IMR-90 (cell line): ENCODE data around the gene AXDND1. TPM values are rescaled to one million over a fixed set of nuclear protein-coding genes. Genes with fewer than 3 reads are reported as not detected.

Source experiments
- ATAC-seq: fragments of 200-7000 bp; cut with Tn5 transposase; 2 replicates; pipeline ENCODE4 v1.9.1; 2020; ENCODE audit warnings: low read depth, mild to moderate bottlenecking, moderate library complexity
- BruUV-seq: library from RNA; stranded (reverse); fragments of 400-500 nt; replicated peaks from 2 replicates; lab custom pipeline; 2021; lab: Mats Ljungman, UMichigan
- CTCF ChIA-PET: fragments of 300-600 bp; formaldehyde crosslinking; extraction: SDS; loops from one replicate; lab custom pipeline; 2021; ENCODE audit warnings: antibody characterized with exemption; lab: Yijun Ruan, JAX
- POLR2A ChIA-PET: fragments of 300-600 bp; sonication (Branson Sonifier 250); formaldehyde crosslinking; loops from one replicate; lab custom pipeline; 2022; ENCODE audit warnings: antibody characterized with exemption; ENCODE audit not compliant: unreplicated experiment; lab: Charles Lee
- DNase-seq: peaks from one replicate; pipeline ENCODE4 v3.0.0; 2013
- H2AFZ ChIP-seq: replicated peaks from 2 replicates; pipeline ENCODE3; 2013; ENCODE audit warnings: low read length, mild to moderate bottlenecking; ENCODE audit not compliant: poor library complexity
- H2AK5ac ChIP-seq: 2 replicates; pipeline ENCODE4 v1.6.1; 2013; ENCODE audit warnings: low read depth, low read length, inconsistent platforms
- H2AK9ac ChIP-seq: replicated peaks from 2 replicates; pipeline ENCODE3; 2013; ENCODE audit warnings: mild to moderate bottlenecking, low read depth, low read length, moderate library complexity; ENCODE audit not compliant: poor library complexity
- H2BK120ac ChIP-seq: 2 replicates; pipeline ENCODE4 v1.6.1; 2013; ENCODE audit warnings: low read depth, low read length, inconsistent platforms
- H2BK15ac ChIP-seq: 3 replicates; pipeline ENCODE4 v1.6.1; 2013; ENCODE audit warnings: low read depth, low read length, inconsistent platforms
- H2BK20ac ChIP-seq: 2 replicates; pipeline ENCODE4 v1.6.1; 2013; ENCODE audit warnings: low read depth, mild to moderate bottlenecking, inconsistent platforms, low read length, moderate library complexity
- H2BK5ac ChIP-seq: 2 replicates; pipeline ENCODE4 v1.6.1; 2013; ENCODE audit warnings: mild to moderate bottlenecking, low read depth, low read length, inconsistent platforms; ENCODE audit not compliant: poor library complexity, severe bottlenecking
- H3K14ac ChIP-seq: replicated peaks from 2 replicates; pipeline ENCODE4 v1.6.1; 2013; ENCODE audit warnings: low read depth, low read length, inconsistent platforms
- H3K18ac ChIP-seq: 2 replicates; pipeline ENCODE4 v1.6.1; 2013; ENCODE audit warnings: low read depth, low read length, control low read depth
- H3K23ac ChIP-seq: 2 replicates; pipeline ENCODE4 v1.6.1; 2013; ENCODE audit warnings: low read depth, low read length, inconsistent platforms
- H3K27ac ChIP-seq: 2 replicates; pipeline ENCODE4 v1.5.1; 2013; ENCODE audit warnings: mild to moderate bottlenecking, control low read depth, low read length; ENCODE audit not compliant: insufficient read depth
- H3K27me3 ChIP-seq: 2 replicates; pipeline ENCODE4 v1.6.1; 2013; ENCODE audit warnings: low read length; ENCODE audit not compliant: control insufficient read depth, insufficient read depth
- H3K36me3 ChIP-seq: 2 replicates; pipeline ENCODE4 v1.6.1; 2013; ENCODE audit warnings: low read length, mixed read lengths; ENCODE audit not compliant: control insufficient read depth, insufficient read depth
- H3K4ac ChIP-seq: 2 replicates; pipeline ENCODE4 v1.6.1; 2013; ENCODE audit warnings: low read depth, low read length, inconsistent platforms
- H3K4me1 ChIP-seq: 2 replicates; pipeline ENCODE4 v1.6.1; 2013; ENCODE audit warnings: low read length, mixed read lengths; ENCODE audit not compliant: control insufficient read depth, insufficient read depth
- H3K4me2 ChIP-seq: 2 replicates; pipeline ENCODE4 v1.6.1; 2013; ENCODE audit warnings: low read depth, mild to moderate bottlenecking, control low read depth, low read length, moderate library complexity
- H3K4me3 ChIP-seq: 2 replicates; pipeline ENCODE4 v1.5.1; 2013; ENCODE audit warnings: low read depth, mild to moderate bottlenecking, control low read depth, low read length, moderate library complexity; ENCODE audit not compliant: insufficient read depth
- H3K56ac ChIP-seq: 2 replicates; pipeline ENCODE4 v1.6.1; 2013; ENCODE audit warnings: low read length, inconsistent platforms; ENCODE audit not compliant: insufficient read depth; ENCODE audit errors: extremely low read depth
- H3K79me1 ChIP-seq, 2 experiments: 2 replicates each; pipeline ENCODE4 v1.6.1; 2013; ENCODE audit warnings: low read length in 2 of 2, inconsistent platforms in 1 of 2, low read depth in 1 of 2
- H3K9ac ChIP-seq: 2 replicates; pipeline ENCODE4 v1.6.1; 2013; ENCODE audit warnings: low read depth, low read length, control low read depth
- H3K9me1 ChIP-seq: 2 replicates; pipeline ENCODE4 v1.6.1; 2013; ENCODE audit warnings: low read length, inconsistent platforms; ENCODE audit not compliant: insufficient read depth
- H3K9me3 ChIP-seq: 2 replicates; pipeline ENCODE4 v1.6.1; 2013; ENCODE audit warnings: low read length; ENCODE audit not compliant: control insufficient read depth, insufficient read depth
- H4K20me1 ChIP-seq: 2 replicates; pipeline ENCODE4 v1.6.1; 2013; ENCODE audit warnings: low read length, inconsistent platforms; ENCODE audit not compliant: insufficient read depth
- H4K5ac ChIP-seq: 2 replicates; pipeline ENCODE4 v1.6.1; 2013; ENCODE audit warnings: mild to moderate bottlenecking, low read depth, low read length, control low read depth
- H4K8ac ChIP-seq, 2 experiments: 2 replicates each; pipeline ENCODE4 v1.6.1; 2013; ENCODE audit warnings: low read depth in 2 of 2, low read length in 2 of 2, control low read depth in 1 of 2, inconsistent platforms in 1 of 2
- H4K91ac ChIP-seq: 2 replicates; pipeline ENCODE4 v1.6.1; 2013; ENCODE audit warnings: low read depth, low read length, inconsistent platforms; ENCODE audit not compliant: insufficient read depth
- CEBPB ChIP-seq: IDR thresholded peaks from 2 replicates; pipeline ENCODE4 v1.6.1; 2012; ENCODE audit warnings: low read depth, low read length, improper control_type of control experiment
- FOS ChIP-seq: fragments of 150-350 bp; IDR thresholded peaks from 2 replicates; pipeline ENCODE4 v1.6.1; 2016; ENCODE audit warnings: low read depth, low read length
- MAFK ChIP-seq: IDR thresholded peaks from 2 replicates; pipeline ENCODE4 v1.6.1; 2012; ENCODE audit warnings: low read depth, low read length, improper control_type of control experiment
- RAD21 ChIP-seq: IDR thresholded peaks from 2 replicates; pipeline ENCODE4 v1.6.1; 2012; ENCODE audit warnings: low read length, improper control_type of control experiment
- RCOR1 ChIP-seq: IDR thresholded peaks from 2 replicates; pipeline ENCODE4 v1.6.1; 2012; ENCODE audit warnings: mild to moderate bottlenecking, low read length, improper control_type of control experiment; ENCODE audit not compliant: insufficient replicate concordance
- RFX5 ChIP-seq: IDR thresholded peaks from 2 replicates; pipeline ENCODE4 v1.8.0; 2012; ENCODE audit warnings: low read depth, mild to moderate bottlenecking, low read length, moderate library complexity
- SMC3 ChIP-seq: fragments of 150-350 bp; IDR thresholded peaks from 2 replicates; pipeline ENCODE4 v1.6.1; 2016; ENCODE audit warnings: low read depth, mild to moderate bottlenecking, antibody characterized with exemption, low read length, moderate library complexity
- USF2 ChIP-seq: fragments of 150-350 bp; IDR thresholded peaks from 2 replicates; pipeline ENCODE4 v1.6.1; 2017; ENCODE audit warnings: mild to moderate bottlenecking, antibody characterized with exemption, low read length, low read depth
- WGBS, 2 experiments: methylation state at CpG; one replicate each; pipeline versions ENCODE4 v1.1.5 to v1.1.7; 2013; ENCODE audit warnings: missing lambda C conversion rate in 2 of 2; ENCODE audit not compliant: insufficient read length in 1 of 2; ENCODE audit errors: extremely low coverage in 2 of 2; 5-methylcytosine and 5-hydroxymethylcytosine counted together
- dilution Hi-C: fragments of 300-500 bp; cut with HindIII; formaldehyde crosslinking; loops from one replicate; pipeline ENCODE4 v1.14.3; 2018; ENCODE audit warnings: low sequenced_read_pairs; ENCODE audit not compliant: unreplicated experiment
- in situ Hi-C: fragments of 300-500 bp; cut with MboI; formaldehyde crosslinking; loops from 3 replicates; pipeline ENCODE4 v1.14.3; 2019; ENCODE audit warnings: low sequenced_read_pairs, inconsistent platforms, mixed read lengths
- intact Hi-C: fragments of 100-400 bp; cut with micrococcal nuclease; formaldehyde crosslinking; loops from 2 replicates; pipeline ENCODE4 v1.10.0; 2022
- polyA plus RNA-seq, 3 experiments: library from polyadenylated mRNA; depleted of rRNA; stranded (reverse); fragments of >200 nt; gene quantifications; 2 replicates each; pipeline ENCODE4 v1.2.3, GENCODE V29; 2012; ENCODE audit warnings: low replicate concordance in 1 of 3
- total RNA-seq: library from RNA; depleted of rRNA; stranded (reverse); fragments of >200 nt; gene quantifications from 2 replicates; pipeline ENCODE4 v1.2.3, GENCODE V29; 2012

The AXDND1 gene
- total and polyA plus RNA-seq, 2 of the 4 experiments (the other 2 are of a cell fraction) = not detected

GRCh38 chr1:179588425-179589024, 222.8 kb downstream of the AXDND1 start:
- in situ Hi-C loops = loop anchor here (25.0 kb wide), 1 partner anchor 326 kb away; no protein-coding TSS in a partner anchor
- H3K9me1 ChIP-seq = no peaks in the 10 kb centered on the region
- 73% methylated on average over 6 of the region's 18 CpGs; no CpG with 5 or more reads in 1 of the 2 experiments for WGBS, 2 experiments
- H4K20me1 ChIP-seq = no peaks in the 10 kb centered on the region
- no peak for TF ChIP-seq RFX5
- no peak for TF ChIP-seq RAD21
- TF ChIP-seq FOS = no peak
- TF ChIP-seq CEBPB = no peak
- no peak for TF ChIP-seq RCOR1
- TF ChIP-seq USF2 = no peak
- TF ChIP-seq MAFK = no peak
- no peak for TF ChIP-seq SMC3
- H4K91ac ChIP-seq = no peak overlapping the region
- no peak overlapping the region for H3K27ac ChIP-seq
- H4K5ac ChIP-seq = no peak overlapping the region
- H3K79me1 ChIP-seq = no peaks in the 10 kb centered on the region
- no peak overlapping the region for H3K14ac ChIP-seq
- no peak overlapping the region for H2AK9ac ChIP-seq
- ChIA-PET POLR2A (no interaction called here), CTCF (no interaction called here)
- no peak overlapping the region for H3K4ac ChIP-seq
- no peaks in the 10 kb centered on the region for H3K4me1 ChIP-seq
- H3K4me3 ChIP-seq = no peak overlapping the region
- intact Hi-C loops = no loop called here
- H3K4me2 ChIP-seq = no peak overlapping the region
- no peak overlapping the region for H2AK5ac ChIP-seq
- H3K9ac ChIP-seq = no peak overlapping the region
- no peak overlapping the region for H2BK15ac ChIP-seq
- no peak overlapping the region for H3K18ac ChIP-seq
- H3K23ac ChIP-seq = no peak overlapping the region
- ATAC-seq (no peak), DNase-seq (no peak)
- peaks cover 2% of the 10 kb centered on the region; the same call in 1 of the 2 replicates for H3K9me3 ChIP-seq
- peak overlapping the region; percentile 14 for H2AFZ ChIP-seq
- H2BK120ac ChIP-seq = no peak overlapping the region
- no peaks in the 10 kb centered on the region for H3K36me3 ChIP-seq
- BruUV-seq = no TSS peak
- H4K8ac ChIP-seq = no peak overlapping the region
- dilution Hi-C loops = no loop called here
- H2BK20ac ChIP-seq = no peak overlapping the region
- peaks cover 36% of the 10 kb centered on the region for H3K27me3 ChIP-seq
- H2BK5ac ChIP-seq = no peak overlapping the region
- H3K56ac ChIP-seq = no peak overlapping the region
